ENCODE results near the gene KIF21A. TPM values are rescaled to one million over a fixed set of nuclear protein-coding genes. Genes with fewer than 3 reads are reported as not detected.

KIF21A gene
- total RNA-seq, 1 donor from 2014 or later = 14.5 TPM

DNA sequence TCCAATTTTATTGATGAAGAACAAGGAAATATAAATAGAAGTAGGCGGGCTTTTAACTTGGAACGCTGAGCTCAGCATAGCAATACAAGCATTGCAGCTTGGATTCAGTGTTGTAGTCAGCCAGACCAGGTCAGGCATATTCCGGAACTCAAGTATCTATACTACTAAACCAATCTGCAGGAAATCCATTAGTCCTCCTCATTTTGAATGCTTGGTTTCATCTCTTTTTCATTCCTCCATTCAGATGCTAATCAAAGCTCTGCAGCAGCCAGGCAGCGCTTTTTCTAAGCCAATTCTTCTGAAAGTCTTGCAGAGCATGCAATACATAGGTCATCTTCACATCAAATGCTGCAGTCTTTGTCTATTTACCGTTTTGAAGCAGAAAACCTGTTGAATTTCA is 49.0 kb downstream of the KIF21A start:
- H3K4me3 ChIP-seq (ENCODE audit: low read depth, low read length) = no peak overlapping the region
- TF ChIP-seq, protein P1, sequence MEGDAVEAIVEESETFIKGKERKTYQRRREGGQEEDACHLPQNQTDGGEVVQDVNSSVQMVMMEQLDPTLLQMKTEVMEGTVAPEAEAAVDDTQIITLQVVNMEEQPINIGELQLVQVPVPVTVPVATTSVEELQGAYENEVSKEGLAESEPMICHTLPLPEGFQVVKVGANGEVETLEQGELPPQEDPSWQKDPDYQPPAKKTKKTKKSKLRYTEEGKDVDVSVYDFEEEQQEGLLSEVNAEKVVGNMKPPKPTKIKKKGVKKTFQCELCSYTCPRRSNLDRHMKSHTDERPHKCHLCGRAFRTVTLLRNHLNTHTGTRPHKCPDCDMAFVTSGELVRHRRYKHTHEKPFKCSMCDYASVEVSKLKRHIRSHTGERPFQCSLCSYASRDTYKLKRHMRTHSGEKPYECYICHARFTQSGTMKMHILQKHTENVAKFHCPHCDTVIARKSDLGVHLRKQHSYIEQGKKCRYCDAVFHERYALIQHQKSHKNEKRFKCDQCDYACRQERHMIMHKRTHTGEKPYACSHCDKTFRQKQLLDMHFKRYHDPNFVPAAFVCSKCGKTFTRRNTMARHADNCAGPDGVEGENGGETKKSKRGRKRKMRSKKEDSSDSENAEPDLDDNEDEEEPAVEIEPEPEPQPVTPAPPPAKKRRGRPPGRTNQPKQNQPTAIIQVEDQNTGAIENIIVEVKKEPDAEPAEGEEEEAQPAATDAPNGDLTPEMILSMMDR (conservative IDR thresholded peaks at IDR 0.05; ENCODE audit: low read depth, low read length) = no peak
- no peak for DNase-seq (ENCODE audit: low read depth)

DNA sequence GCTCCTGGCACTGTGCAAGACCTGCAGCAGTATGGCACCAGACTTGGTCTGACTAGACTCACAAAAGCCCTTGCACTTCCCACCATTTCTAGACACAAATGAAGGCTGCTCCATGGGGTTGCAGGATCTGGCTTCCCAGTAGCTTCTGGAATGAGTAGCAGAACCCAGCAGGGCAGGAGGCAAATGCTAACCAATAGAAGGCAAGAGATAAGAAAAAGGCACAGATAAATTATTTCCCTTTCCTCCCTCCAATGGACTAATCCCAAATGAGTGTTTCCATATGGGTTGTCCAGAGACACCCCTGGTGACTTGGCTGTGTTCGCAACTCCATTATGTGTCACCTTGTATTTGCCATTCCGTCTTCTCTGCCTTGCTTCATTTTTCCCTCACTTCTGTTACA is 49.7 kb downstream of the KIF21A start:
- no peak overlapping the region for H3K4me3 ChIP-seq (ENCODE audit: low read depth, low read length)
- DNase-seq (ENCODE audit: low read depth) = no peak
- TF ChIP-seq, protein P1 (conservative IDR thresholded peaks at IDR 0.05; ENCODE audit: low read depth, low read length) = no peak

DNA sequence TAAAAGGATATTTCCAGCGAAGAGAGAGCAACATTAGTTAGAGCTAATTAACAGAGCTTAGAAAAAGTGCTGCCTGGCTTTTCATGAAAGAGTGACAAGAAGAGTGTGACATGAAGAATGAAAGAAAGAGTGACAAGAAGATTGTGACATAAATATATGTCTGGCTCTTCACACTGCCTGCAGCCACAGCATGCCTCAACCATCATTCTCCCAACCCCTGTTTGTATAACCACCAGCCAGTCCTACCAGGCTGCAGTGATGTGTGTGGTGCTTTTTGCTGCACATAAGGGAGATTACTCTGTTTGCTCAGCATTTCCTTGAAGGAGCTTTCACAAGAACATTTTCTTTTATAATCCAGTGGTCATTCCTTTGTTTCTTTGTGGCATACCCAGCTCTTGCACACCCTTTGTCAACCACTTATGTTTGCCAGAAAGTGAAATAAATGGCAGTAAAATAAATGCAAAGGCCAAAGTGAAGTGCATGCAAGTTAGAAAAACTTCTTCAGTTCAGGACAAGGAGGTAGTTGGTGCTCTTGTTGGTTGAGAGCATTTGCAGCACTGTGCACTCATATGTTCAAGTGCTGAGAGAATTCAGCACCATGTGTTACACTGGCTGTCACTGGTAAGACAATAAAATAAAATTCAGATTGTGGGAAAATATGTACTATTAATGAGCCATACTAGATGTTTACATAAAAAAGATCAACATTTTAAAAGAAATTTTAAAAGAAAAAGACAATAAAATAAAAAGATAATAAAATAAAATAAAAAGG is 50.6 kb downstream of the KIF21A start:
- DNase-seq (ENCODE audit: low read depth) = no peak
- no peak overlapping the region for H3K4me3 ChIP-seq (ENCODE audit: low read depth, low read length)
- TF ChIP-seq, protein P1 (conservative IDR thresholded peaks at IDR 0.05; ENCODE audit: low read depth, low read length) = no peak

DNA sequence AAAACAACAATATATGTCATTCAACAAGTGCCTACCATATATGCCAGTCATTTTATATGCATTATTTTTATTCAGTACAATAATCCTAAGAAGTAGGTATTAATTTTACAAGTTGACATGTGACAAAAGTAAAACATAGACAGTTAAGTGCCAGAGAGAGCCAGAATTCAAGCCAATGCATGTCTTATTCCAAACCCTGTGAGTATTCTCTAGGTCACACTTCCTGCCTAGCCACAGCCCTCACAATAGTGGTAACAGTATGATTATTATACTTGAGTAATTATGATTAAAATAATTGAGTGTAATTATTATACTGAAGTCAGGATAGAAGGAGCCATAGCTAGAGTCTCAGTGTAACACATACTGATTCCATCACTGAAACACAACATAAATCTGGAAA is 52.2 kb downstream of the KIF21A start:
- no peak for DNase-seq (ENCODE audit: low read depth)
- H3K4me3 ChIP-seq (ENCODE audit: low read depth, low read length) = no peak overlapping the region

DNA sequence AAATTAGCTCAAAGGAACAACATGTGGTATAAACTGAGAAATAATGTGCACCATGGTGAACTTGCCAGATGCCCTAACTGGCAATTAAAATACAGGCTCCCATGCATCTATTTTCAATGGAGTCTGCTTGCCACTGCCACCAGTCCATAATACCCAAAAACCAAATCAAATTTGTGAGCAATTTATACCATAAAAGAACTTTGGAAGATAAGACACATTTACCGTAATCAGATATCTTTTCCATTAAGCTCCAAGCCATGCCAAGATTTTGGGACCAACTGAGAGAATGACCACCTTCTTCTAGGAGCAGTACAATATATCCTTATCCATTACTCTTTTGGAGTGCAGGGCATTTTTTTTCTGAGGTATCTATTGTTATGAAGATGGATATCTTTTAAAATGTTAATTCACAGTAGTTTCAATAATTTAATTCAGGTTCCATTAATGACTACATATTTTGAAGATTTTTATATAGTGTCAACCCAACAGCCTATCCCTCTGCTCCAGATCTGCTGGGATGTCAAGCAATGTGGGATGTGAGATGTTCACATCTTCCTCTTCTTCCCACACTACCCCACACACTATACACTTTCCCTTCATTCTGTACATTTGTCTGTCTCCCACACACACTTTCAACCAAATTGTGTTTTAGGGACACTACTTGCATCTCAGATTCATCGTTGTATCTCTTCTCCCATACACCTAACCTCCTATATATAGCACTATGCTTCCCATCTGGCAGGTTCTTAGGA is 53.3 kb downstream of the KIF21A start:
- no peak for DNase-seq (ENCODE audit: low read depth)
- H3K4me3 ChIP-seq (ENCODE audit: low read depth, low read length) = no peak overlapping the region
- TF ChIP-seq, protein P1 (conservative IDR thresholded peaks at IDR 0.05; ENCODE audit: low read depth, low read length) = no peak

More for the DNA sequence above, 52.2 kb downstream of the KIF21A start:
- TF ChIP-seq, protein P1 (conservative IDR thresholded peaks at IDR 0.05; ENCODE audit: low read depth, low read length) = no peak

DNA sequence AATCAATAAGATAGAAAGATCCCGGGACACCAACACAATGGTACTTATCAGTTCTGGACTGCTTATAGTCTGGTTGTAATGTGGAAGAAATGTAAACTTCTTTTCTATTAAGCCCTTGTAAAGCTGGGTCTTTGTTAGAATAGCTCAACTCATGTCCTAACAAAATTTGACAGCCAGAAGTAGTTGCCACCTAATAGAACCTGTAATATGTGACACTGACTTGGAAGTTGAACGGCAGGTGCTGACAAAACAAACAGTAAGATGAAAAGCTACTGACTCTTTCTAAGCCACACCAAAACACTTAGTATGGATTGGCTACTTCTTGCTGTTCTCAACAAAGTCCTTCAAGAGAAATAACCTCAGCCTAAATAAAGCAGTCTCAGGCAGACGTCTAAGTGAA is 56.6 kb downstream of the KIF21A start:
- H3K4me3 ChIP-seq (ENCODE audit: low read depth, low read length) = no peak overlapping the region
- TF ChIP-seq, protein P1 (conservative IDR thresholded peaks at IDR 0.05; ENCODE audit: low read depth, low read length) = no peak
- no peak for DNase-seq (ENCODE audit: low read depth)

All from epithelial cell of proximal tubule (primary cell).